Fibroblast of lung (primary cell): ENCODE measurements around the gene TMEM132D. TPM values are rescaled to one million over a fixed set of nuclear protein-coding genes. Genes with fewer than 3 reads are reported as not detected.

Experiments used
- DNase-seq, 2 donors: peaks; one replicate each; pipeline versions ENCODE4 v3.0.0 to v3.0.0-alpha.2; 2010; ENCODE audit warnings: low read depth in 2 of 2
- H2AFZ ChIP-seq: 2 replicates; pipeline ENCODE4 v1.5.1; 2012; ENCODE audit warnings: low read length, control low read depth, inconsistent platforms
- H3K27ac ChIP-seq: 2 replicates; pipeline ENCODE4 v1.5.1; 2011; ENCODE audit warnings: low read length, control low read depth; ENCODE audit not compliant: insufficient read depth
- H3K27me3 ChIP-seq: 2 replicates; pipeline ENCODE4 v1.5.1; 2011; ENCODE audit warnings: mild to moderate bottlenecking, low read length; ENCODE audit not compliant: control insufficient read depth, insufficient read depth
- H3K36me3 ChIP-seq: 2 replicates; pipeline ENCODE4 v1.5.1; 2011; ENCODE audit warnings: low read length; ENCODE audit not compliant: control insufficient read depth, insufficient read depth
- H3K4me1 ChIP-seq: 2 replicates; pipeline ENCODE4 v1.5.1; 2011; ENCODE audit warnings: low read length; ENCODE audit not compliant: control insufficient read depth, insufficient read depth; ENCODE audit errors: extremely low read depth
- H3K4me2 ChIP-seq: 2 replicates; pipeline ENCODE4 v1.5.1; 2011; ENCODE audit warnings: low read length, control low read depth; ENCODE audit not compliant: insufficient read depth; ENCODE audit errors: extremely low read depth
- H3K4me3 ChIP-seq, 4 experiments: fragments of 200-600 bp in 1 of 4; sonication (generic) in 1 of 4; replicated peaks in 1 of 4; 2 replicates each; pipeline ENCODE4 v1.5.1; 2011 to 2016; ENCODE audit warnings: low read length in 4 of 4, low read depth in 3 of 4, mild to moderate bottlenecking in 3 of 4, control low read depth in 2 of 4, inconsistent platforms in 1 of 4, mixed read lengths in 1 of 4; ENCODE audit not compliant: insufficient read depth in 1 of 4; ENCODE audit errors: control extremely low read depth in 1 of 4
- H3K79me2 ChIP-seq: 2 replicates; pipeline ENCODE4 v1.5.1; 2012; ENCODE audit warnings: mild to moderate bottlenecking, low read length, inconsistent platforms; ENCODE audit not compliant: control insufficient read depth, insufficient read depth
- H3K9ac ChIP-seq: 2 replicates; pipeline ENCODE4 v1.5.1; 2011; ENCODE audit warnings: mild to moderate bottlenecking, low read length, control low read depth; ENCODE audit not compliant: insufficient read depth
- H3K9me3 ChIP-seq: 2 replicates; pipeline ENCODE4 v1.5.1; 2012; ENCODE audit warnings: low read depth, low read length; ENCODE audit not compliant: control insufficient read depth, insufficient read depth
- H4K20me1 ChIP-seq: 2 replicates; pipeline ENCODE4 v1.5.1; 2011; ENCODE audit warnings: low read length; ENCODE audit not compliant: control insufficient read depth, insufficient read depth; ENCODE audit errors: extremely low read depth
- EZH2 ChIP-seq: IDR thresholded peaks from 2 replicates; pipeline ENCODE4 v1.5.1; 2012; ENCODE audit warnings: low read length, control low read depth, mild to moderate bottlenecking; ENCODE audit errors: missing control alignments
- polyA plus RNA-seq, 2 donors: library from polyadenylated mRNA; depleted of rRNA in 1 of 2; stranded (reverse) in 1 of 2; unstranded in 1 of 2; fragments of >200 nt; gene quantifications; 2 replicates each; pipeline ENCODE4 v1.2.1, GENCODE V29; 2011 to 2012; ENCODE audit warnings: missing spikeins in 1 of 2
- total RNA-seq: library from RNA; depleted of rRNA; stranded (reverse); fragments of >200 nt; gene quantifications from 2 replicates; pipeline ENCODE4 v1.2.1, GENCODE V29; 2014
- TF ChIP-seq, protein P1 (sequence below), 2 donors: IDR thresholded peaks in 1 of 2; conservative IDR thresholded peaks in 1 of 2; 1 replicate in 1 of 2; 2 replicates in 1 of 2; pipeline ENCODE4 v1.5.1; 2011 to 2012; ENCODE audit warnings: low read length in 2 of 2, control low read depth in 1 of 2, inconsistent platforms in 1 of 2, low read depth in 1 of 2, mild to moderate bottlenecking in 1 of 2

The TMEM132D gene
- total and polyA plus RNA-seq, 2 donors (not counting 1 experiment from before 2014, with no cell fraction given), result not detected

DNA sequence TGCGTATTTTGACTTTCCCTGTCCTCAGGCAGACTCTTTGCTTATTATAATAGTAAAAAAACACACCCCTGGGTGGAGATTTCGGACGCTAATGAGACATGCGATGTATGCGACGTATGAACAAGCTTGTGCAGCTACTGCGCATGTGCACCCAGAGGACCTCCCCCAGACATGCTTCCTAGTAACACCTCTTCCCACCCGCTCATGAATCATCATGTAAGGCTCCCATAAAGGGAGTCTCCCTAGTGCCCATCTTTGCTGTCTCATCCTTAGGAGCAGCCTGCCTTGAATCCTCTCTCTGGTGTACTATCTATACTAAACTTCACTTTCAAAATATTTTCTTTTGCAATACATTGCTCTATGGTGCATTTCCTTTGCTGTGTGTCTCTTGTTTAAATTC, 210.1 kb downstream of the TMEM132D start:
- H3K4me2 ChIP-seq, result no peak overlapping the region
- H4K20me1 ChIP-seq, result no peaks in the 10 kb centered on the region
- H3K4me1 ChIP-seq, result no peaks in the 10 kb centered on the region
- H2AFZ ChIP-seq, result no peak overlapping the region
- TF ChIP-seq, protein P1, sequence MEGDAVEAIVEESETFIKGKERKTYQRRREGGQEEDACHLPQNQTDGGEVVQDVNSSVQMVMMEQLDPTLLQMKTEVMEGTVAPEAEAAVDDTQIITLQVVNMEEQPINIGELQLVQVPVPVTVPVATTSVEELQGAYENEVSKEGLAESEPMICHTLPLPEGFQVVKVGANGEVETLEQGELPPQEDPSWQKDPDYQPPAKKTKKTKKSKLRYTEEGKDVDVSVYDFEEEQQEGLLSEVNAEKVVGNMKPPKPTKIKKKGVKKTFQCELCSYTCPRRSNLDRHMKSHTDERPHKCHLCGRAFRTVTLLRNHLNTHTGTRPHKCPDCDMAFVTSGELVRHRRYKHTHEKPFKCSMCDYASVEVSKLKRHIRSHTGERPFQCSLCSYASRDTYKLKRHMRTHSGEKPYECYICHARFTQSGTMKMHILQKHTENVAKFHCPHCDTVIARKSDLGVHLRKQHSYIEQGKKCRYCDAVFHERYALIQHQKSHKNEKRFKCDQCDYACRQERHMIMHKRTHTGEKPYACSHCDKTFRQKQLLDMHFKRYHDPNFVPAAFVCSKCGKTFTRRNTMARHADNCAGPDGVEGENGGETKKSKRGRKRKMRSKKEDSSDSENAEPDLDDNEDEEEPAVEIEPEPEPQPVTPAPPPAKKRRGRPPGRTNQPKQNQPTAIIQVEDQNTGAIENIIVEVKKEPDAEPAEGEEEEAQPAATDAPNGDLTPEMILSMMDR (conservative IDR thresholded peaks at IDR 0.05 in 1 of 2, IDR thresholded peaks at IDR 0.05 in 1 of 2; ENCODE audit: low read depth in 1 of 2, low read length in 2 of 2), result no peak
- no peak for TF ChIP-seq EZH2
- no peaks in the 10 kb centered on the region for H3K79me2 ChIP-seq
- no peak overlapping the region for H3K4me3 ChIP-seq
- no peaks in the 10 kb centered on the region for H3K27me3 ChIP-seq
- no peak overlapping the region for H3K9ac ChIP-seq
- peak in 1 of 2 donors; percentile 5 for DNase-seq
- no peak overlapping the region for H3K27ac ChIP-seq
- no peaks in the 10 kb centered on the region for H3K9me3 ChIP-seq
- H3K36me3 ChIP-seq, result no peaks in the 10 kb centered on the region

DNA sequence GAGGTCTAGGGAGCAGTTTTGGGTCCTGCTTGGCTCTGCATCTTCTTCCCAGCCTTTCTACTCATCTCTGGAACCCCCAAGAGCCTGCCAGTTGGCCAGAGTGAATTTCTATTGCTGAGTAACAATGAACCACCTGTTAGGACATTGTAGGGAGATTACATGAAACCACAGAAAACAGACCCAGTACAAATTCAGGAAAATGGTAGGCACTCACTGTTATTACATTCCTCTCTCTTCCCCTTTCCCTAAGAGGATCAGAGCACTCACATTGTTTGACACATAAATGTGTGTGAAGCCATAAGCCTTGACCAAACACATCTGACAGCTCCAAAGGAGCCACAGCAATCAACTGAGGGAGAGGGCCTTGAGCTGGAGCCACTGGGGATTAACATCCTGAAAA, 216.1 kb downstream of the TMEM132D start:
- H3K4me1 ChIP-seq, result no peaks in the 10 kb centered on the region
- H3K27me3 ChIP-seq, result no peaks in the 10 kb centered on the region
- no peaks in the 10 kb centered on the region for H3K79me2 ChIP-seq
- no peak overlapping the region for H3K4me2 ChIP-seq
- no peak overlapping the region for H3K9ac ChIP-seq
- H4K20me1 ChIP-seq, result no peaks in the 10 kb centered on the region
- H3K27ac ChIP-seq, result no peak overlapping the region
- TF ChIP-seq EZH2, result no peak
- TF ChIP-seq, protein P1 (conservative IDR thresholded peaks at IDR 0.05 in 1 of 2, IDR thresholded peaks at IDR 0.05 in 1 of 2; ENCODE audit: low read depth in 1 of 2, low read length in 2 of 2), result no peak
- H3K4me3 ChIP-seq, result no peak overlapping the region
- no peak overlapping the region for H2AFZ ChIP-seq
- DNase-seq, result no peak
- no peaks in the 10 kb centered on the region for H3K9me3 ChIP-seq
- H3K36me3 ChIP-seq, result no peaks in the 10 kb centered on the region

DNA sequence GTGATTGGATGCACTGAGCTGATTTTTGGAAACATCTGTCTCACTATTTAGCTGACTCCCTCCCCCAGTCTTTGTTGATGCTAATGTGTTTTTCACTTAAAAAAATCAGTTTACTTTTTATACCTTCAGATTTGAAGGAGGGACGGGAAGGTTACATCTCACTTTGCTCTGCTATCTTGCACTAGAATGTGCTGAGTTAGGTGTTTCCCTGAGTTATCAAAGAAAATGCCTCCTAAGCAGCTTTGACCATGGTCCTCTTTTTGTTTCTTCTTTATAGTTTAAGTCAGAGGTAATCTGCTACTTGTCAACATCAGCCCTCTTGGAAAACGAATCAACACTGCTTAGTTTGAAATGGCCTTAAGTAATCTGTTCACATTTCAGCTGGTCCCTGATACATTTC, 222.0 kb downstream of the TMEM132D start:
- no peaks in the 10 kb centered on the region for H3K4me1 ChIP-seq
- H3K27me3 ChIP-seq, result no peaks in the 10 kb centered on the region
- H3K36me3 ChIP-seq, result no peaks in the 10 kb centered on the region
- H3K79me2 ChIP-seq, result no peaks in the 10 kb centered on the region
- TF ChIP-seq, protein P1 (conservative IDR thresholded peaks at IDR 0.05 in 1 of 2, IDR thresholded peaks at IDR 0.05 in 1 of 2; ENCODE audit: low read depth in 1 of 2, low read length in 2 of 2), result no peak
- no peak for TF ChIP-seq EZH2
- H3K9me3 ChIP-seq, result no peaks in the 10 kb centered on the region
- H4K20me1 ChIP-seq, result no peaks in the 10 kb centered on the region
- DNase-seq, result no peak
- no peak overlapping the region for H3K4me2 ChIP-seq
- H3K9ac ChIP-seq, result no peak overlapping the region
- H3K27ac ChIP-seq, result no peak overlapping the region
- no peak overlapping the region for H3K4me3 ChIP-seq
- no peak overlapping the region for H2AFZ ChIP-seq
